A673 (cell line): ENCODE results near the gene DDB1. TPM values are rescaled to one million over a fixed set of nuclear protein-coding genes. Genes with fewer than 3 reads are reported as not detected.
A peak's percentile ranks its signal among the peaks of the same experiment; 100 is the strongest.

Experiments used
- BruUV-seq: library from RNA; stranded (reverse); fragments of 400-500 nt; replicated peaks from 2 replicates; lab custom pipeline; 2021; lab: Mats Ljungman, UMichigan
- CTCF ChIA-PET: fragments of 300-600 bp; sonication (Branson Sonifier 250); formaldehyde crosslinking; loops from one replicate; lab custom pipeline; 2022; ENCODE audit warnings: antibody characterized with exemption; lab: Charles Lee
- POLR2A ChIA-PET: fragments of 300-600 bp; sonication (Branson Sonifier 250); formaldehyde crosslinking; loops from one replicate; lab custom pipeline; 2022; ENCODE audit warnings: antibody characterized with exemption; ENCODE audit not compliant: low non-redundant PET; lab: Charles Lee
- DNase-seq: peaks from one replicate; pipeline ENCODE4 v3.0.0-alpha.2; 2015; ENCODE audit warnings: low spot score
- H3K27ac ChIP-seq: fragments of 200-600 bp; sonication (generic); 2 replicates; pipeline ENCODE4 v1.5.1; 2016; ENCODE audit warnings: mixed run types, low read depth, mild to moderate bottlenecking, mixed read lengths, antibody characterized with exemption, low read length; ENCODE audit not compliant: poor library complexity, severe bottlenecking
- H3K27me3 ChIP-seq: fragments of 200-600 bp; sonication (generic); replicated peaks from 2 replicates; pipeline ENCODE4 v1.6.1; 2017; ENCODE audit warnings: mixed run types, low read depth, mild to moderate bottlenecking, mixed read lengths, antibody characterized with exemption, low read length; ENCODE audit not compliant: insufficient read depth, poor library complexity
- H3K36me3 ChIP-seq: fragments of 200-600 bp; sonication (generic); 2 replicates; pipeline ENCODE4 v1.6.1; 2016; ENCODE audit warnings: mixed run types, mild to moderate bottlenecking, mixed read lengths, antibody characterized with exemption, low read length; ENCODE audit not compliant: insufficient read depth, poor library complexity, severe bottlenecking
- H3K4me1 ChIP-seq: fragments of 200-600 bp; sonication (generic); 2 replicates; pipeline ENCODE4 v1.6.1; 2017; ENCODE audit warnings: mixed run types, mild to moderate bottlenecking, mixed read lengths, antibody characterized with exemption, low read length; ENCODE audit not compliant: insufficient read depth, poor library complexity, severe bottlenecking
- H3K4me3 ChIP-seq: fragments of 200-600 bp; sonication (generic); 2 replicates; pipeline ENCODE4 v1.5.1; 2016; ENCODE audit warnings: low read depth, mixed run types, mild to moderate bottlenecking, mixed read lengths, low read length; ENCODE audit not compliant: poor library complexity, severe bottlenecking
- H3K9me3 ChIP-seq: fragments of 200-600 bp; sonication (generic); 2 replicates; pipeline ENCODE4 v1.6.1; 2016; ENCODE audit warnings: mixed run types, low read depth, mild to moderate bottlenecking, mixed read lengths, antibody characterized with exemption, low read length; ENCODE audit not compliant: poor library complexity, severe bottlenecking
- CTCF ChIP-seq: fragments of 300-800, 200-600 bp; sonication (generic); conservative IDR thresholded peaks from 2 replicates; pipeline ENCODE4 v1.5.1; 2017; ENCODE audit warnings: low read depth, mild to moderate bottlenecking, antibody characterized with exemption, low read length, moderate library complexity, mixed read lengths
- EZH2 ChIP-seq: fragments of 200-600 bp; sonication (generic); IDR thresholded peaks from 2 replicates; pipeline ENCODE4 v1.6.1; 2017; ENCODE audit warnings: borderline replicate concordance, low read depth, mild to moderate bottlenecking, mixed read lengths, antibody characterized with exemption, low read length; ENCODE audit not compliant: poor library complexity, severe bottlenecking
- intact Hi-C: fragments of 100-400 bp; cut with micrococcal nuclease; formaldehyde crosslinking; loops from one replicate; pipeline ENCODE4 v1.10.0; 2022; ENCODE audit not compliant: unreplicated experiment
- total RNA-seq: library from RNA; stranded (reverse); gene quantifications from 2 replicates; pipeline ENCODE4 v1.2.3, GENCODE V29; 2021

Gene DDB1
- total RNA-seq, 1 experiment from 2014 or later: 305 TPM

GRCh38 chr11:61334434-61335354 is 1.8 kb upstream of the DDB1 start:
- Histone ChIP-seq H3K4me1 (peaks cover 10% of the 10 kb centered on the region), H3K36me3 (peaks cover 8% of the 10 kb centered on the region), H3K27ac (no peak overlapping the region), H3K9me3 (no peaks in the 10 kb centered on the region), H3K27me3 (no peaks in the 10 kb centered on the region), H3K4me3 (no peak overlapping the region)
- no TSS peak for BruUV-seq
- peak; percentile 26 for DNase-seq
- CTCF ChIA-PET: interaction anchor here (1.2 to 3.5 kb wide), 2 partner anchors 51 to 58 kb away, joined by 3 to 54 read pairs; partner anchors contain the start of gene TMEM216
- POLR2A ChIA-PET: no interaction called here
- intact Hi-C loops: no loop called here
- TF ChIP-seq CTCF: no peak

GRCh38 chr11:61333550-61334433 is 887 bp upstream of the DDB1 start:
- POLR2A ChIA-PET: interaction anchor here (0.8 kb wide), 1 partner anchor 28 kb away, joined by 3 read pairs; the partner anchor contains the start of genes CYB561A3 and TMEM138
- CTCF ChIA-PET: interaction anchor here (1.2 to 3.5 kb wide), 2 partner anchors 52 to 59 kb away, joined by 3 to 54 read pairs; partner anchors contain the start of gene TMEM216
- TSS peak; percentile 85 for BruUV-seq

More at GRCh38 chr11:61333550-61334433, 887 bp upstream of the DDB1 start:
- Histone ChIP-seq H3K4me1 (peaks cover 10% of the 10 kb centered on the region), H3K4me3 (peak overlapping the region; percentile 94), H3K36me3 (peaks cover 16% of the 10 kb centered on the region), H3K27ac (peak overlapping the region; percentile 87), H3K27me3 (no peaks in the 10 kb centered on the region), H3K9me3 (no peaks in the 10 kb centered on the region)
- TF ChIP-seq CTCF: no peak
- TF ChIP-seq EZH2: no peak
- DNase-seq: peak; percentile 35
- intact Hi-C loops: loop anchor here (2.0 kb wide), 1 partner anchor 175 kb away; the partner anchor contains the start of gene LRRC10B
